ELR (cell line): ENCODE results near the gene ATP1A2.

ENCODE experiments used
- DNase-seq: peaks from one replicate; pipeline ENCODE4 v3.0.0-alpha.2; 2015; ENCODE audit warnings: low read depth

The ATP1A2 gene

DNA sequence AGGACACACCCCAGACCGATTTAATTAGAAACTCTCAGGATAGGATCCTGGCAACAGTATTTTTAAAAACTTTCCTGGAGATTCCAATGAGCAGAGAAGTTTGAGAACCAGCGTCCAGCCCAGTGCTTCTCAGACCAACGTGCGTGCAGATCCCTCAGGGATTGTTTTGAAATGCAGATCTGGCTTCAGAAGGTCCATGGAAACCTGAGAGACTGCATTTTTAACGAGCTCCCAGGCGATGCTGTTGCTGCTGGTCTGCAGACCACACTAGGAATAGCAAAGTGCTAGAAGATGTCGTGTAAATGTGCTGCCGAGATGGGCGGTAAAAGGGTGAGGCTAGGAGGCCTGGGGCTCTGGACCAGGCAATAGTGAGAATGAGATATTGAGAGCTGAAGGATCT is 56.4 kb downstream of the ATP1A2 start:
- DNase-seq = no peak

DNA sequence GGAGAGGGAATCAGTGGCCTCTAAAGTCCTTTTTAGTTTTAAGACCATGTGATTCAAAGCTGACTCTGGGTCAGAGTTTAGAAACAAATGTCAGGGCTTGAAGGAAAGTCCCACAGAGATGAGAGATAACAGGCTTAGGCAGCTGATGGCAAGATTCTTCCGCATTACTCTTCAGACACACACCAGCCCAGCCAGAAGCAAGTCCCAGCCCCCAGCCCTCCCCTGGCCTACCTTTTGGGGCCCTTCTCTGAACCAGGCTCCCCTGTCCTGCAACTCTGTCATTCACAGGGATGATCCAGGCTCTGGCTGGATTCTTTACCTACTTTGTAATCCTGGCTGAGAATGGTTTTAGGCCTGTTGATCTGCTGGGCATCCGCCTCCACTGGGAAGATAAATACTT is 61.7 kb downstream of the ATP1A2 start:
- no peak for DNase-seq

DNA sequence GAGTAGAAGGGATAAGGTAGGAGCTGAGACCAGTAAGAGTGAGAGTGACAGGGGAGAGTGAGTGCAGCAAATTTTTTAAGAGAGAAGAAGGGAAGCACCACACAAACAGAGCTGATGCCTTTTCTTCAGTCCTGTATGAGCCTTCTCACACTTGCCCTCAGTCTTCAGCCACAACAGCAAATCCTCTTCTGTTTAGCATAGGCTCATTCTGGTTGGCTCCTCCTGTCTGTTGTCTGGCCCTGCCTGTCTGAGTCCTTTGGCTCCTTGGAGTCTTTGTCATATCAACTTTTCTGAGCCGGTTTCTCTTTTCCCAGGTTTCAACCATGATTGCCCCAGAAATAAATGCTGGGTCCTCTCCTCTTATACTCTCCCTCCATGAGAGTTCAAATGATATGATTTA is 62.1 kb downstream of the ATP1A2 start:
- DNase-seq = no peak

DNA sequence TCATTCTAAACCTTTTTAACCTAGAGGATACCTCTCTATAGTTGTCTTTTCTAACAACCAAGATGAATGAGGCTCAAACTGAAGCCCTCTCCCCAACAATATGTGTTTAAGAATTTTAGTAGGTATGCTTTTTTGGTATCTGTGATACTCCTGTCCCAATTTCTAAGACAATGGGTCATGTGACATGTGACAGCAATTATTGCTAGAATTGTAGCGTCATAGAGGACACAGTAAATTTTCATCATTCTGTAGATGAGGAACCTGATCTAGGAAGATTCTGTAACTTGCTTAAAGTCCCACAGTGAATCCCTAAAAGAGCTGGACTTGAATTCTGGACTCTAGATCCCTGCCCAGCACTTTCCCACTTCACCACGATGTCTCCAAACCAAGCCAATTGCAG is 63.2 kb downstream of the ATP1A2 start:
- no peak for DNase-seq

DNA sequence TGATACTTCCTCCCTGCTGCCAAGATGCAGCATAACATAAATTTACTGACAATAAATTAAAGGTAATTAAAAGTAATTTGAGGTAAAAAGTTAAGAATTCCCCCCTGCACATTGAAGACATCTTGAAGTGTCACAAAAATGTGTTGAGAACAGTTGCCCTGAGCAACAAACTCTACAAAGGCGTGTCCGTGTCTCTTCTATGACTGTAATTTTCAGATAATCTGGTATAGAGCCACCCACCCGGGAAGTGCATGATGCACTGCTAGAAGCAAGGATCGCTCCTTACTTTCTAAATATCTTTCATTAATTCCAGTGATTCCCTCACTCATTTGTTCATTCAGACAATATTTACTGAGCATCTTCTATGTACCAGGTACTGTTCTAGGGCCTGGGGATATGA is 63.8 kb downstream of the ATP1A2 start:
- no peak for DNase-seq

DNA sequence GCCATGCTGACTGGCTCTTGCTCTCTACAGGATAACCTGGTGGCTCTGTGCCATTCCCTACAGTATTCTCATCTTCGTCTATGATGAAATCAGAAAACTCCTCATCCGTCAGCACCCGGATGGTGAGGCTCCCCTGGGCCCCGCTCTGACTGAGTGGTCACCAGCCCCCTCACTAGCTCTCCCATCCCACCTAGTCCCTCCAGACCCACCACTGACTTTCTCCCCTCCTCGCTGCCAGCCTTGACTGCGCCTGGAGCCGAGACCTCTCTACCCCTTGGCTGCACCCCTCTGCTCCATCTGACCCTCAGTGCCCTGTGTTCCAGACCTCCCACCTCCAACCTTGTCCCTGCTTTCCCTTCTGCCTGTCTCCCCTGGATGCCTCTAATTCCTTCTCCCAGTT is 70.7 kb downstream of the ATP1A2 start:
- no peak for DNase-seq

DNA sequence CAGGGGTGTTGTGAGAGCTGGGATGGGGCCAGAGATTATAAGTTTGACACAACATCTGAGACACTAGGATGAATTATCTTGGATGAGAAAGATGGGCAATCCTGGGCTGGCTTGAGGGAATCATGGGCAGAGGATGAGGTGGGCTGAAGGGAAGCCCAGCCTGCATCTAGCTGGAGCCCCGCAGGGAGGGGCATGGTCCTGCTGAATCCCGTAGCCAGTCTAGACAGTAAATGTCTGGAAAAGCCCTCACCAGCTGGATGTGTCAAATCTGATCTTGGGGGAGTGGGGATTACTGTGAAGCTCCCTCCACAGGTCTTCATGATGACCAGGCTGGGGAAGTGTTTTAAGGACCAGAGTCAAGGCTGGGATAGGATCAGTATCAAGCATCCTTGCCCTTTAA is 71.2 kb downstream of the ATP1A2 start:
- no peak for DNase-seq

DNA sequence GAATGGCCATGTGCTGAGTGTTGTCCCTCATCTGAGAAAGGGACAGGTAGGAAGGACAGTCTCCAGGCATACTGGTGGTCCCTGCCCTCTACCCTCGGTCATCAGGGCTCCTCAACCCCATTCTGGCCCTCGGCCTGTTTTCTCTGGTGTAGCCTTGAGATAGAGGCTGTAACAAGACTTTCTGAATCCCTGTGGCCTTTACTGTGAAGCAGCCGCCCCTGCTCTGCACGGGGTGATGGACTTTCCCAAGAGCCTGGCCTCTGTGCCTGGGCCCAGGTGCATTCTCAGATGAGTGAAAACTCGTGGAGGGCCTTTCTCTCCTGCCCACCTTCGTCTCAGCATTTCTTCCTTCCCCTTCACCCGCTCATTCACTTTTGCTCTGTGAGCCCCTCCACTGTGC is 71.8 kb downstream of the ATP1A2 start:
- DNase-seq = no peak

DNA sequence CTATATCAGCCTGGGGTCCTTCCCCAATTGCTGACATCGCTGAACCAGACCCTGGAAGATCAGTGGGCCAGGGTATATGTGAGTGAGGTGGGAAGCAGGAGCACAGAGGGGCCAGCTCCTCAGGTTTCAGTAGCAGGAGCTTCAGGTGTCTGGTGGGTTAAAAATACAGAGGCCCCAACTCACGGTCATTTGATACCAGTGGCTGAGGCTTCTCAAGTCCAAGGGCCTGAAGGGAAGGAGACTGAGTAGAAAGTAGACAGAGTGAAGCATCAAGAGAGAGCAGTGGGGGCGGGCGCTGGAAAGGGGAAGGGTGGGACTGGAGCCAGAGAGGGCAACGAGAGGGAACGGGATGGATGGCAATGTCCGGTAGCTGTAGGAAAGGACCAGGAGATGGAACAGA is 72.8 kb downstream of the ATP1A2 start:
- DNase-seq = no peak

DNA sequence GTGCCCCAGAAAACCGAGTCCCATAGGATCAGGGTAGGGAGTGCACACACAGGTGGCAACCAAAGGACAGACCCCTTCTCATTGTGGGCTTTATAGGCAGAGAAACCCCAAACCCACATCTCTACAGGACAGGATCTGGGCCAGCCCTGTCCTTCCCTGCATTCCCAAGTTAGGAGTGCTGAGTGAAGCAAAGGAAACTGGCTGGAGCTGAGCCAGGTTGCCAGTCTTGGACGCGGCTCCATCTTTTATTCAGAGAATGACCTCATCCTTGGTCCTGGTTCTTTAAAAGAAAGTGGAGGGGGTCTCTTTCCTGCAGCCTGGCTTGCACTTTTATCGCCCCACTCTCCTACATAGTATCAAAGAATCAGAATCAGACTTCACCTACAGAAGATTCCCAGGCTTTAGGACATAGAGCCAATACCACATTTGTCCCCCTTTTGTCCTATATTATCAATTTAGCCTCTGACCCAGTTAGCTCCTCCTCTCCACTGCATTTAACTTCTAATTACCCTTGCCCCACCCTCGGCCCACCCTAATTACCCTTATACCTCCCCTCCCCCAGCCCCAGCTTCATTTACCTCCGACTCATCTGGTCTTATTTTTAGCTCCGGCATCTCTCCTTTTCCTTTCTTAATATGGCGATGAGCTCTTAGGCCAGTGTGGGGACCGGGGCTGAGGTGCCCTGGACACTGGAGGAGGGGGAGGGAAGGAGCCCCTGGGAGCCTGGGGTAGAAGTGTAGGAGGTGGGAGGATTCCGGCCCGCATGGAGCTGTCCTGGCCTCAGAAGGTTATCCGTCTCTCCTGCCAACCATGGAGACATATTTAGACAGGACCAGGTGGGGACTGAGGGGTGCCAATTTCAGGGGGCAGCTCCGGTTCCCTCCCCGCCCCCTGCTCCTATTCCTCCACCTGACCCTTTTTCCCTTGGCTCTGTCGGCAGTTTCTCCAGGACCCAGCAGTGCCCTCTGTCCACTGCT is 74.4 kb downstream of the ATP1A2 start, which contains the start of gene CASQ1:
CASQ1 (plus strand) TSS at position 927 of the 977 bp plus-strand sequence. CDS start 177 bp downstream, outside the sequence.
- DNase-seq = peak; percentile 43

DNA sequence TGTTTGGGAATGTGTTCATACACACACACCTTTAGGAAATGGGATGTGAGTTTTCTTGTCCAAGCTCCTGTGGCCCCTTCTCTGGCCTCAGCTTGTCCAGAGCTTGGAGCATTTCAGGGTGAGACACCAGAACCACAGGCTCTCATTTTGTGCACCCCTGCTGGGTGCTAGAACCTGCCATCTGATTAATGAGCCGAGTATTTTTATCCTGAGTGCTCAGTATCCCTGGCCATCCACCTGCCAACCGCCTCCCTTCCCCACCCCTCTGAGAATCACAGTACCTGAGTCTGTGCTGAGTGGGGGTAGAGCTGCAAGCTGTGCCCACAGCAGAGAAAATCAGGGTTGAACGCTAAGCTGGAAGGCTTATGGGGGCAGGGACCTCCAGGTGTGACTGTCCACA is 76.2 kb downstream of the ATP1A2 start:
- DNase-seq = no peak

DNA sequence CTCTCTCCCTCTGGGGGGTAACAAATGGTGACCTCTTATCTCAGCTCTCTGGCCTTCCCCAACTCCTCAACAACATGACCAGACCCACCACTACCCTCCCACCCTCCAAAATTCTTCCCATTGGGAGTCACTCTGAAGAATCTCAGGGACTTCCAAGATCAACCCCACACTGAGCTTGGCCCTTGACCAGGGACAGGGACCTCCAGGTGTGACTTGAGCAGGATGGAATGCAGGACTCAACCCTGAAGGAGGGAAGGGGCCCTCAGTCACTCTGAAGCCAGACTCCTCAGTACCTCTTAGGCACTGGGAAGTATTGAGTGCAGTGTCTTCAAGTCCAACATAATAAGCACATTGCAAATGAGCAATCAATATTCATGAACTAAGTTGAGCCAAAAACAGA is 76.7 kb downstream of the ATP1A2 start:
- peak; percentile 14 for DNase-seq
